ENCODE measurements around the gene GALNT18.

GALNT18 gene

DNA sequence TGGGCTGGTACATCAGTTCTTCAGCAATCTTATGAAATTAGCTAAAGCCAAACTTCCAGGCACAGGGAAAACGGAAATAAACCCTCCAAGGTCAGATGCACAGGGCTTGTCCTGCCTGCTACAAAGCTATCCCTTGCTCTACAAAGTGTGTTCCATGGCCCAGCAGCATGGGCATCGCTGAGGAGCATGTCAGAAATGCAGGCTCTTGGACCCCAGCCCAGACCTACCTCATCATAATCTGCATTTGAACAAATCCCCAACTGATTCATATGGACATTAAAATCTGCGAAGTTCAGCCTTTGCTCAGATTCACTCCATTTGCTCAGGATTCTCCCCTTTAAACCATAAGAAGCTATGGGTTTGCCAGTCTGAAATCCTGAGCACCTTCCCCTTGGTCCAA is 139.1 kb downstream of the GALNT18 start:
- H3K36me3 ChIP-seq (ENCODE audit: control insufficient read depth in 2 of 2, insufficient read depth in 1 of 2, low read length in 2 of 2), result no peaks in the 10 kb centered on the region
- H3K4me3 ChIP-seq (ENCODE audit: low read depth, low read length), result no peak overlapping the region
- H3K9me3 ChIP-seq (ENCODE audit: control insufficient read depth, insufficient read depth, low read depth, low read length), result no peaks in the 10 kb centered on the region
- POLR2A ChIA-PET, result no interaction called here
- H3K27ac ChIP-seq (ENCODE audit: extremely low read depth, low read depth, low read length), result no peak overlapping the region
- H3K4me1 ChIP-seq (ENCODE audit: control insufficient read depth, insufficient read depth, low read length), result no peaks in the 10 kb centered on the region; the same call in 1 of the 2 replicates
- CTCF ChIA-PET, result interaction anchor here (0.6 kb wide), 1 partner anchor 20 kb away, joined by 3 read pairs; no protein-coding TSS in a partner anchor
- TF ChIP-seq ZNF670 (tag by site-specific recombination; IDR thresholded peaks at IDR 0.05; ENCODE audit: low read depth) (no peak), ZNF350 (tag by site-specific recombination; IDR thresholded peaks at IDR 0.05) (no peak), ZNF560 (tag by site-specific recombination; IDR thresholded peaks at IDR 0.05; ENCODE audit: borderline replicate concordance) (no peak), ZNF112 (tag by site-specific recombination; IDR thresholded peaks at IDR 0.05) (no peak), GLIS2 (tag by site-specific recombination; IDR thresholded peaks at IDR 0.05) (no peak), ZNF624 (tag by site-specific recombination; IDR thresholded peaks at IDR 0.05) (no peak), ZNF76 (tag by site-specific recombination; IDR thresholded peaks at IDR 0.05; ENCODE audit: borderline replicate concordance, low read depth) (no peak), ZNF133 (tag by site-specific recombination; IDR thresholded peaks at IDR 0.05) (no peak)
- TF ChIP-seq, protein P1, sequence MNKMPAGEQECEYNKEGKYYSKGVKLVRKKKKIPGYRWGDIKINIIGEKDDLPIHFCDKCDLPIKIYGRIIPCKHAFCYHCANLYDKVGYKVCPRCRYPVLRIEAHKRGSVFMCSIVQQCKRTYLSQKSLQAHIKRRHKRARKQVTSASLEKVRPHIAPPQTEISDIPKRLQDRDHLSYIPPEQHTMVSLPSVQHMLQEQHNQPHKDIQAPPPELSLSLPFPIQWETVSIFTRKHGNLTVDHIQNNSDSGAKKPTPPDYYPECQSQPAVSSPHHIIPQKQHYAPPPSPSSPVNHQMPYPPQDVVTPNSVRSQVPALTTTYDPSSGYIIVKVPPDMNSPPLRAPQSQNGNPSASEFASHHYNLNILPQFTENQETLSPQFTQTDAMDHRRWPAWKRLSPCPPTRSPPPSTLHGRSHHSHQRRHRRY (tag by site-specific recombination; IDR thresholded peaks at IDR 0.05), result no peak
- TF ChIP-seq, protein P2, sequence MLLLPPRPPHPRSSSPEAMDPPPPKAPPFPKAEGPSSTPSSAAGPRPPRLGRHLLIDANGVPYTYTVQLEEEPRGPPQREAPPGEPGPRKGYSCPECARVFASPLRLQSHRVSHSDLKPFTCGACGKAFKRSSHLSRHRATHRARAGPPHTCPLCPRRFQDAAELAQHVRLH (tag by site-specific recombination; IDR thresholded peaks at IDR 0.05), result no peak
- TF ChIP-seq, protein P3, sequence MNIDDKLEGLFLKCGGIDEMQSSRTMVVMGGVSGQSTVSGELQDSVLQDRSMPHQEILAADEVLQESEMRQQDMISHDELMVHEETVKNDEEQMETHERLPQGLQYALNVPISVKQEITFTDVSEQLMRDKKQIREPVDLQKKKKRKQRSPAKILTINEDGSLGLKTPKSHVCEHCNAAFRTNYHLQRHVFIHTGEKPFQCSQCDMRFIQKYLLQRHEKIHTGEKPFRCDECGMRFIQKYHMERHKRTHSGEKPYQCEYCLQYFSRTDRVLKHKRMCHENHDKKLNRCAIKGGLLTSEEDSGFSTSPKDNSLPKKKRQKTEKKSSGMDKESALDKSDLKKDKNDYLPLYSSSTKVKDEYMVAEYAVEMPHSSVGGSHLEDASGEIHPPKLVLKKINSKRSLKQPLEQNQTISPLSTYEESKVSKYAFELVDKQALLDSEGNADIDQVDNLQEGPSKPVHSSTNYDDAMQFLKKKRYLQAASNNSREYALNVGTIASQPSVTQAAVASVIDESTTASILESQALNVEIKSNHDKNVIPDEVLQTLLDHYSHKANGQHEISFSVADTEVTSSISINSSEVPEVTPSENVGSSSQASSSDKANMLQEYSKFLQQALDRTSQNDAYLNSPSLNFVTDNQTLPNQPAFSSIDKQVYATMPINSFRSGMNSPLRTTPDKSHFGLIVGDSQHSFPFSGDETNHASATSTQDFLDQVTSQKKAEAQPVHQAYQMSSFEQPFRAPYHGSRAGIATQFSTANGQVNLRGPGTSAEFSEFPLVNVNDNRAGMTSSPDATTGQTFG (tag by site-specific recombination; IDR thresholded peaks at IDR 0.05; ENCODE audit: borderline replicate concordance), result no peak

DNA sequence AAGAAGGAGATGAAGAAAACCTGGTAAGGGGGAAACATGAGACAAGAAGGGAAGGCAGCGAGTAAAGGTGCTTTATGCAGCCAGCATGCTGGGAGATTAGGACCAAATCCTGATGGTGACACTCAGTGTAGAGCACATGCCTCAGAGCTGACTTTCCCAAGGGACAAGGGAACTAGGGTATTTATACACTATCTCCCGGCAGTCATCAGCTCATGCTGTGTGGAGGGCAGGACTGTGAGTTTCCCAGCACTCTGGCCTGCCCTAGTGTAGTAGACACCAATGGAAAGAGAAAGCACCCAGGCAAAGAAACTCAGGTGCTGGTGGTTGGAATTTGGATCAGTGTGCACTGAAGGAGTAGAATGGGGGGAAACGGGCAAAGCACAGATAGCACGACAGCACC is 140.4 kb downstream of the GALNT18 start:
- Histone ChIP-seq H3K4me3 (ENCODE audit: low read depth, low read length) (no peak overlapping the region), H3K9me3 (ENCODE audit: control insufficient read depth, insufficient read depth, low read depth, low read length) (no peaks in the 10 kb centered on the region), H3K36me3 (ENCODE audit: control insufficient read depth in 2 of 2, insufficient read depth in 1 of 2, low read length in 2 of 2) (no peaks in the 10 kb centered on the region), H3K4me1 (ENCODE audit: control insufficient read depth, insufficient read depth, low read length) (no peaks in the 10 kb centered on the region; the same call in 1 of the 2 replicates), H3K27ac (ENCODE audit: extremely low read depth, low read depth, low read length) (no peak overlapping the region)
- ChIA-PET CTCF (interaction anchor here (0.9 kb wide), 1 partner anchor 306 kb away, joined by 3 read pairs; no protein-coding TSS in a partner anchor), POLR2A (no interaction called here)
- TF ChIP-seq ZIC2 (tag by site-specific recombination; IDR thresholded peaks at IDR 0.05) (peak; percentile 57), ZNF423 (tag by site-specific recombination; IDR thresholded peaks at IDR 0.05) (no peak)

DNA sequence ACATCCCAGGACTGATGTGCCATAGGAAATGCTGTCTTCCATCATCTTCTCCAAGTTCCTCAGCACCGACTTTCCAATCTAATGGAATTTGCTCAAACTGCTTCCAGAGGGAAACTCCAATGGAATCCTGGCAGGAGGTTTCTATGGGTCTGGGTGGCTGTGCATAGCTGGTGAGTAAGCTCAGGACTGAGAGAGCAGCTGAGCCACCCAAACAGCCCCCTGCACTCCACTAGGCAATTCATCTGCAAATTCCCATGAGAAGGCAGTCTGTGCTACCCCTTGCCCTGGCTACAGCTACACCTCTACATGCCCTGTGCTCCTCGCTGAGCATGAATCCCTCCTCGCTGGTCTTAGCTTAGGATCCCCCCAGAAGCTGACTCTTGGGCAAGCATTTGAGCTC is 140.8 kb downstream of the GALNT18 start:
- Histone ChIP-seq H3K4me3 (ENCODE audit: low read depth, low read length) (no peak overlapping the region), H3K36me3 (ENCODE audit: control insufficient read depth in 2 of 2, insufficient read depth in 1 of 2, low read length in 2 of 2) (no peaks in the 10 kb centered on the region), H3K27ac (ENCODE audit: extremely low read depth, low read depth, low read length) (no peak overlapping the region), H3K9me3 (ENCODE audit: control insufficient read depth, insufficient read depth, low read depth, low read length) (no peaks in the 10 kb centered on the region), H3K4me1 (ENCODE audit: control insufficient read depth, insufficient read depth, low read length) (no peaks in the 10 kb centered on the region; the same call in 1 of the 2 replicates)
- POLR2A ChIA-PET, result no interaction called here
- CTCF ChIA-PET, result interaction anchor here (0.6 to 0.9 kb wide), 2 partner anchors 12 to 306 kb away, joined by 3 to 5 read pairs; no protein-coding TSS in a partner anchor
- TF ChIP-seq ZNF423 (tag by site-specific recombination; IDR thresholded peaks at IDR 0.05), result no peak
- no peak for TF ChIP-seq ZNF350 (tag by site-specific recombination; IDR thresholded peaks at IDR 0.05)
- TF ChIP-seq, protein P4, sequence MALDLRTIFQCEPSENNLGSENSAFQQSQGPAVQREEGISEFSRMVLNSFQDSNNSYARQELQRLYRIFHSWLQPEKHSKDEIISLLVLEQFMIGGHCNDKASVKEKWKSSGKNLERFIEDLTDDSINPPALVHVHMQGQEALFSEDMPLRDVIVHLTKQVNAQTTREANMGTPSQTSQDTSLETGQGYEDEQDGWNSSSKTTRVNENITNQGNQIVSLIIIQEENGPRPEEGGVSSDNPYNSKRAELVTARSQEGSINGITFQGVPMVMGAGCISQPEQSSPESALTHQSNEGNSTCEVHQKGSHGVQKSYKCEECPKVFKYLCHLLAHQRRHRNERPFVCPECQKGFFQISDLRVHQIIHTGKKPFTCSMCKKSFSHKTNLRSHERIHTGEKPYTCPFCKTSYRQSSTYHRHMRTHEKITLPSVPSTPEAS (tag by site-specific recombination; IDR thresholded peaks at IDR 0.05), result no peak
- TF ChIP-seq ZFP41 (tag by site-specific recombination; IDR thresholded peaks at IDR 0.05; ENCODE audit: borderline replicate concordance), result no peak
- TF ChIP-seq ZSCAN30 (tag by site-specific recombination; IDR thresholded peaks at IDR 0.05), result no peak
- TF ChIP-seq, protein P5, sequence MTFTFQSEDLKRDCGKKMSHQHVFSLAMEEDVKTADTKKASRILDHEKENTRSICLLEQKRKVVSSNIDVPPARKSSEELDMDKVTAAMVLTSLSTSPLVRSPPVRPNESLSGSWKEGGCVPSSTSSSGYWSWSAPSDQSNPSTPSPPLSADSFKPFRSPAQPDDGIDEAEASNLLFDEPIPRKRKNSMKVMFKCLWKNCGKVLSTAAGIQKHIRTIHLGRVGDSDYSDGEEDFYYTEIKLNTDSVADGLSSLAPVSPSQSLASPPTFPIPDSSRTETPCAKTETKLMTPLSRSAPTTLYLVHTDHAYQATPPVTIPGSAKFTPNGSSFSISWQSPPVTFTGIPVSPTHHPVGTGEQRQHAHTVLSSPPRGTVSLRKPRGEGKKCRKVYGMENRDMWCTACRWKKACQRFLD (tag by site-specific recombination; IDR thresholded peaks at IDR 0.05), result no peak
- no peak for TF ChIP-seq ZNF558 (tag by site-specific recombination; IDR thresholded peaks at IDR 0.05)
- no peak for TF ChIP-seq IKZF3 (tag by site-specific recombination; IDR thresholded peaks at IDR 0.05)
- TF ChIP-seq ZNF391 (tag by site-specific recombination; IDR thresholded peaks at IDR 0.05; ENCODE audit: borderline replicate concordance, low read depth), result no peak
- no peak for TF ChIP-seq GLI2 (tag by site-specific recombination; IDR thresholded peaks at IDR 0.05; ENCODE audit: borderline replicate concordance, low read depth)
- no peak for TF ChIP-seq ZNF677 (tag by site-specific recombination; IDR thresholded peaks at IDR 0.05)
- TF ChIP-seq ZNF621 (tag by site-specific recombination; IDR thresholded peaks at IDR 0.05), result no peak
